ENCODE results near the gene VWA5B2. TPM values are rescaled to one million over a fixed set of nuclear protein-coding genes. Genes with fewer than 3 reads are reported as not detected.

Gene VWA5B2
- 1.2 TPM for total RNA-seq

DNA sequence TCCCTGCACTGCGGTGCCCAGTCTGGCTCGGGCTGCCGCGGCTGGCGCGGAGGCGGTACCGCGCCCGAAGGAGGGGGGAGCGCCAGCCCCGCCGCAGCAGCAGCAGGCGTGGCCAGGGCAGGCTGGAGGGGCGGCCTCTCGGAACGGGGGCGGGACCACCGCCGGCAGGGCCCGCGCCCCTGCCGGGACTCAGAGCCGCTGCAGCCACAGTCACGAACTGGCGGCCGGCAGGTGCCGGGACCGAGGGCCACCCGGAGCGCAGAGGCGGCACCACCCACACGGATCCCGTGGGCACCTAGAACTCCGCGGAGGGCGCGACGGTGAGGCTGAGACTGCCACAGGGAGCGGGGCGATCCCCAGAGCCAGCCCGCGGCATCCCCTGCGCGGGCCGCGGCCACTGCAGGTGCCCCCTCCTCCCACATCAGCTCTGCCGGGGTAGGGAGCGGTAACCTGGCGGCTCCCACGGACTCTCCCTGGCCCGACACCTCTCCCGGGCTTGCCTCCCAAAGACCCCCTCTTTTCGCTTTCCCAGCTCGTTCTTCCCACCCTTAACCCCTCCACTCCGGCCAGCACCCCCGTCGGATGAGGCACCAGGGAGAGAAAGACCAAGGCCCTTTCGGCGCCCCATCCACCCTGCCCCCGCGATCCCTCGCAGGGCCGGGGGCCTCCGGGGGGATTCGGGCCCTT, at the start of gene VWA5B2:
VWA5B2 (plus strand) TSS at position 192 of the 687 bp plus-strand sequence. CDS start 944 bp downstream, outside the sequence.

DNA sequence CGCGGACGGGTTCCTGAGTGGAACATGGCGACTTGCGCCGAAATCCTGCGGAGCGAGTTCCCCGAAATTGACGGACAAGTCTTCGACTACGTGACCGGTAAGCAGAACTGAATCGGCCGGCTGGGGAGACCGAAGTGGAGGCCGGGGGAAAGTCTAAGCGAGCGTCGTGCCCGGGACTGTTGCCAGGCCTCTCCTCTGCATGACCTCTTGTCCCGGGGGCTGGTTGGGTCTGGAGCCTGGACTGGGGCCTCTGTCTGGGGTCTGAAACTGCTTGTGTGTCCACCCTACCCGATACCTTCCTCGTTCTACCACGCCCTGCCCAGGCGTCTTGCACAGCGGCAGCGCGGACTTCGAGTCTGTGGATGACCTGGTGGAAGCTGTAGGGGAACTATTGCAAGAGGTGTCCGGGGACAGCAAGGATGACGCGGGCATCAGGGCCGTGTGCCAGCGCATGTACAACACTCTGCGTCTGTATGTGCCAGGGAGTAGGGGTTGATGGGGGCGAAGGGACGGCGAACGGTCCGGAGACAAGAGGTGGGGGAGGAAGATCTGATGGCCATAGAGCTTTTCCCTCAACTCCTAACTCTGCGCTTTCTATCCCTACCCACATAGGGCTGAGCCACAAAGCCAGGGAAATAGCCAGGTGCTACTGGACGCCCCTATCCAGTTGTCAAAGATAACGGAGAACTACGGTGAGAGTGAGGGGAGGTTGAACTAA, 43.0 kb upstream of the VWA5B2 start, which contains the start of gene ABCF3:
ABCF3 (plus strand) TSS at position 16 of the 718 bp plus-strand sequence; CDS start at position 25, 9 bp downstream.

GRCh38 chr3:184248454-184249411, 19.3 kb downstream of the VWA5B2 start, which contains the start of gene ALG3:
TSS of gene ALG3 (minus strand) at chr3:184248962. CDS start at chr3:184248940, 22 bp downstream.

GRCh38 chr3:184249412-184250166, 20.2 kb downstream of the VWA5B2 start, which contains the start of gene EEF1AKMT4:
TSS of gene EEF1AKMT4 (plus strand) at chr3:184249672. CDS start at chr3:184249695, 23 bp downstream.

DNA sequence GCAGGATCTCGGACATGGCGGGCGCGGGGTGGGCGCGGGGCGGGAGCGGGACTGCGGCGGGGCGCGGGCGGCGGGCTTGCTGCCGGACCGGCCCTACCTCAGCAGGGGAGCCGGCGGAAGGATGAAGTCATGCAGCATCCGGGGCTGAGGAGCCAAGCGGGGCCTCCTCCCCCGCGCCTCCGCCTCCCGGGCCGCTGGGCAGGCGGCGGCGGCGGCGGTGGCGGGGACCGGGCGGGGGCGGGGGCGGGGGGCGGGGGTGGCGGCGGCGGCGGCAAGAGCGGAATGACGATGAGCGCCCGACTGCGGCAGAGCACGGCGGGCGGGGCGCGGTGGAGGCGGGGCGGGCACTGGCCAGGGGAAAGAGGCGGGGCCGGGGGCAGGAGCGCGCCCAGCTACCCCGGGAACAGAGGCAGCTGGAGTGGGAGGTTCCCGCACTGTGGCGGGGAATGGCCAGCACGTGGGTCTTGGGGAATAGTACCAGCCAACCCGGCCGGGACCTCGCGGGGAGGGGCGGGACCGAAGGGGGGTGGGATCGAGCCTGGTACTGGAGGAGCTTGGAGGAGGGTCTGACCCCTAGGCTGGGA, 32.0 kb downstream of the VWA5B2 start, which contains the start of gene CAMK2N2:
CAMK2N2 (minus strand) TSS at position 284 of the 584 bp plus-strand sequence; CDS start at position 16, 268 bp downstream.

GRCh38 chr3:184275961-184276910, 46.9 kb downstream of the VWA5B2 start, which contains the start of gene ECE2:
TSS of gene ECE2 (plus strand) at chr3:184276022. CDS start at chr3:184276154, 132 bp downstream.

Other genes with a start within 250 kb of the VWA5B2 start
- gene ABCC5, start 211.7 kb upstream of the VWA5B2 start, total RNA-seq = 79.4 TPM
- gene HTR3D, start 197.8 kb upstream of the VWA5B2 start, total RNA-seq = not detected
- not detected for gene HTR3C, start 176.5 kb upstream of the VWA5B2 start, total RNA-seq
- gene HTR3E, start 132.5 kb upstream of the VWA5B2 start, total RNA-seq = not detected
- gene EIF2B5, start 94.2 kb upstream of the VWA5B2 start, total RNA-seq = 44.0 TPM
- gene DVL3, start 74.2 kb upstream of the VWA5B2 start, total RNA-seq = 66.6 TPM
- gene AP2M1, start 54.7 kb upstream of the VWA5B2 start, total RNA-seq = 273 TPM
- 60.0 TPM for gene ABCF3, start 43.4 kb upstream of the VWA5B2 start, total RNA-seq
- 27.2 TPM for gene ALG3, start 19.4 kb downstream of the VWA5B2 start, total RNA-seq
- not detected for gene EEF1AKMT4, start 20.1 kb downstream of the VWA5B2 start, total RNA-seq
- 1.1 TPM for gene CAMK2N2, start 32.0 kb downstream of the VWA5B2 start, total RNA-seq
- gene ECE2, start 46.4 kb downstream of the VWA5B2 start, total RNA-seq = 2.0 TPM
- 236 TPM for gene PSMD2, start 69.7 kb downstream of the VWA5B2 start, total RNA-seq
- 155 TPM for gene EIF4G1, start 85.0 kb downstream of the VWA5B2 start, total RNA-seq
- 32.0 TPM for gene FAM131A, start 108.0 kb downstream of the VWA5B2 start, total RNA-seq
- 11.0 TPM for gene CLCN2, start 132.0 kb downstream of the VWA5B2 start, total RNA-seq
- 62.1 TPM for gene POLR2H, start 132.1 kb downstream of the VWA5B2 start, total RNA-seq
- gene THPO, start 148.6 kb downstream of the VWA5B2 start, total RNA-seq = not detected
- gene CHRD, start 150.5 kb downstream of the VWA5B2 start, total RNA-seq = 26.8 TPM